RWPE2 (cell line): ENCODE measurements around the gene HNRNPA1L2.
"Not testable (repeated sequence)": the region's sequence is repeated elsewhere in the genome, so short reads cannot be mapped to it uniquely, and the experiment has no call there.

Experiments
- ATAC-seq: fragments of 200-7000 bp; cut with Tn5 transposase; 3 replicates; pipeline ENCODE4 v1.9.1; 2021; ENCODE audit warnings: low read depth
- DNase-seq: peaks from one replicate; pipeline ENCODE4 v3.0.0-alpha.2; 2020; ENCODE audit warnings: low spot score
- H3K27ac ChIP-seq: fragments of 450-650 bp; 2 replicates; pipeline ENCODE4 v1.5.1; 2017; ENCODE audit warnings: mild to moderate bottlenecking; ENCODE audit not compliant: poor library complexity, severe bottlenecking
- H3K27me3 ChIP-seq: fragments of 250-450 bp; sonication (Bioruptor Pico); 2 replicates; pipeline ENCODE4 v1.5.1; 2021; ENCODE audit warnings: mild to moderate bottlenecking, moderate library complexity; ENCODE audit not compliant: insufficient read depth, poor library complexity, severe bottlenecking
- H3K36me3 ChIP-seq: fragments of 250-450 bp; sonication (Bioruptor Pico); 2 replicates; pipeline ENCODE4 v1.5.1; 2020; ENCODE audit warnings: low read depth, mild to moderate bottlenecking, moderate library complexity
- H3K4me1 ChIP-seq: fragments of 250-450 bp; sonication (Bioruptor Pico); 2 replicates; pipeline ENCODE4 v1.5.1; 2021; ENCODE audit warnings: mild to moderate bottlenecking, moderate library complexity; ENCODE audit not compliant: insufficient read depth, poor library complexity, severe bottlenecking
- H3K4me3 ChIP-seq: fragments of 250-450 bp; sonication (Bioruptor Pico); 2 replicates; pipeline ENCODE4 v1.5.1; 2021; ENCODE audit warnings: mild to moderate bottlenecking, moderate library complexity; ENCODE audit not compliant: severe bottlenecking
- H3K9me3 ChIP-seq: fragments of 250-450 bp; sonication (Bioruptor Pico); 2 replicates; pipeline ENCODE4 v1.5.1; 2021; ENCODE audit warnings: mild to moderate bottlenecking, moderate library complexity; ENCODE audit not compliant: severe bottlenecking
- CTCF ChIP-seq: fragments of 450-650 bp; IDR thresholded peaks from one replicate; pipeline ENCODE4 v1.5.1; 2017; ENCODE audit warnings: mild to moderate bottlenecking, moderate library complexity; ENCODE audit not compliant: poor library complexity, severe bottlenecking

HNRNPA1L2 gene

GRCh38 chr13:52599848-52600603 is 42.2 kb upstream of the HNRNPA1L2 start:
- Histone ChIP-seq H3K4me3 (peak overlapping the region; percentile 41), H3K36me3 (no peaks in the 10 kb centered on the region), H3K4me1 (peaks cover 6% of the 10 kb centered on the region), H3K9me3 (no peaks in the 10 kb centered on the region), H3K27me3 (no peaks in the 10 kb centered on the region), H3K27ac (peak overlapping the region; percentile 90)
- ATAC-seq (peak; percentile 65), DNase-seq (peak; percentile 54)
- TF ChIP-seq CTCF: no peak

GRCh38 chr13:52600666-52601065 is 41.6 kb upstream of the HNRNPA1L2 start:
- Histone ChIP-seq H3K27me3 (no peaks in the 10 kb centered on the region), H3K36me3 (no peaks in the 10 kb centered on the region), H3K9me3 (no peaks in the 10 kb centered on the region), H3K4me1 (peaks cover 6% of the 10 kb centered on the region), H3K27ac (peak overlapping the region; percentile 90), H3K4me3 (peak overlapping the region; percentile 41)
- TF ChIP-seq CTCF: no peak
- no peak for ATAC-seq
- no peak for DNase-seq

- H3K4me1 ChIP-seq, H3K27me3 ChIP-seq, H3K4me3 ChIP-seq, H3K9me3 ChIP-seq, DNase-seq, ATAC-seq, H3K27ac ChIP-seq, H3K36me3 ChIP-seq: not testable (repeated sequence)
These were observed 38.9 kb upstream of the HNRNPA1L2 start for GRCh38 chr13:52603316-52603715.

- not testable (repeated sequence) for ATAC-seq, H3K4me3 ChIP-seq, H3K27ac ChIP-seq, DNase-seq, H3K36me3 ChIP-seq, H3K27me3 ChIP-seq, H3K9me3 ChIP-seq, H3K4me1 ChIP-seq
These were observed 36.1 kb upstream of the HNRNPA1L2 start for GRCh38 chr13:52606126-52606525.

GRCh38 chr13:52606795-52607194 is 35.4 kb upstream of the HNRNPA1L2 start:
- peak; percentile 52 for ATAC-seq
- H3K9me3 ChIP-seq, H3K36me3 ChIP-seq, H3K4me3 ChIP-seq, H3K27me3 ChIP-seq, DNase-seq, H3K4me1 ChIP-seq, H3K27ac ChIP-seq: not testable (repeated sequence)

GRCh38 chr13:52608184-52608583 is 34.0 kb upstream of the HNRNPA1L2 start:
- H3K36me3 ChIP-seq, H3K4me3 ChIP-seq, H3K27ac ChIP-seq, H3K4me1 ChIP-seq, ATAC-seq, DNase-seq, H3K9me3 ChIP-seq, H3K27me3 ChIP-seq: not testable (repeated sequence)
